Endothelial cell of hepatic sinusoid (primary cell): Measurements from ENCODE around the gene CAPN10.

Experiments
- in situ Hi-C: cut with HindIII; loops from 2 replicates; pipeline ENCODE4 v1.10.0; 2017; ENCODE audit warnings: low sequenced_read_pairs

CAPN10 gene

GRCh38 chr2:240622060-240622411, 35.5 kb downstream of the CAPN10 start:
- in situ Hi-C loops: no loop called here

GRCh38 chr2:240622531-240623235, 36.1 kb downstream of the CAPN10 start:
- in situ Hi-C loops: no loop called here

- in situ Hi-C loops: no loop called here
These were observed 37.0 kb downstream of the CAPN10 start for GRCh38 chr2:240623531-240624010.

GRCh38 chr2:240624011-240624949, 37.7 kb downstream of the CAPN10 start:
- in situ Hi-C loops: no loop called here

DNA sequence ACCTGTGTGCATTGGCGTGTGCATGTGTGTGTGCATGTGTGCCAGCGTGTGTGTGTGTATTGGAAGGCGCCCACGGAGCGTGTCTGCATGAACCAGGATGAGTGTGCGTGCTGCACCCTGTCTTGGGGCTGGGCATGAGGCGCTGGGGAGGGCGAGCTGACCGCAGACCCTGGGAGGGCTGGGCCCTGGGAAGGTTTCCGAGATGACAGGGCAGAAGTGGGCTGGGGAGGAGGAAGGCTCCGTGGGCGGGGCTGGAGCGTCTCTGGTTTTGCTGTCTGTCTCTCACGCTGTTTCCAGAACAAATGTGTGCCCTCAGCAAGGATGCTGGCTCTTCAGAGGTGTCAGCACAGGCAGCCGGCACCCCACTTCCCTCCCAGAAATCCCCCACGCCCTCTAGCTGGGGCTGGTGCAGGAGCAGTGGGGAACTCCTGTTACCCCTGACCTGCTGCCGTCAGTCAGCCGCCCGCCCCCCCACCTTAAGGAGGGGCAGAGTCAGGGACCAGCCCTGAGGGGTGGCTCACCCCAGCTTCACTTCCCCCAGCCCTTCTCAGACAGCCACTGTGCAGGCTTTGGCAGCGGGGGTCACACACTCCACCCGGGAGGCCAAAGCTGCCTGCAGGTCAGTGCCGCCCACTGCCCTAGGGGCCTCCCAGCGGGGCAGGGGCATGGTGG, 38.6 kb downstream of the CAPN10 start, which contains the start of gene GPR35:
GPR35 (plus strand) TSS at position 531 of the 672 bp plus-strand sequence. CDS start 4,473 bp downstream, outside the sequence.
- in situ Hi-C loops: no loop called here

DNA sequence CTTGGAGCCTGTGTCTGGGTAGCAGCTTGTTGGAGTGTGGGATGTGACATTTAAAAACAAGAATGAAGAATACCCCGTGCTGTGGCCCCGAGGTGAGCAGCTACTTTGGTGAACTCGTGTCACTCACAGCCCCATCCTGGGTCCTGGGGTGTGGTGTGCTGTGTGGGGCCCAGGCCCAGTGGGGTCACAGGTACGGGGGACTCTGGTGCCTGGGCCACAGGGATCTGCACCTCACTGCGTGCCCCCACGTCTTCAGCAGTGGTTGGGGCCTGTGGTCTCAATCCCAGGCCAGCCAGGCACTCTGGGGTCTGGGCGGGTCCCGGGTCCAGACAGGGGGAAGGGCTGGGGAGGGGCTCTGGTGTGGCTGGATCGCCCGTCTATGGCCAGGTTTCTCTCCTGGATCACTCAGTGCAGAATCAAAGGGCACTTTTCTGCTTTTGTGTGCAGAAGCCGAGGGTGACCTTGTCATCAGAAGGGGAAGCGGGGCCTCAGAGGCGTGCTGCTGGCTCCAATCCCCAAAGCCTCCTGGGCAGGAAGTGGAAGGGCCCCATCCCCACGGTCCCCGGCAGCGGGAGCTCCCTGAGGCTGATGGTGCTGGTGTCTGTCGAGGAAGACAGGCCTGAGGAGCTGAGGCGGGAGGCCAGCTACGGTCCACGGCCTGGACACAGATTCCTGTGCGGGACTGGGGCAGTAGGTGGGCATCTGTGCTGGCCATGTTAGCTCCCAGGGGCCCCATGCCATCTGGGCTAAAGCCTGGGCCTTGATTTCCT, 40.2 kb downstream of the CAPN10 start:
- in situ Hi-C loops: no loop called here

DNA sequence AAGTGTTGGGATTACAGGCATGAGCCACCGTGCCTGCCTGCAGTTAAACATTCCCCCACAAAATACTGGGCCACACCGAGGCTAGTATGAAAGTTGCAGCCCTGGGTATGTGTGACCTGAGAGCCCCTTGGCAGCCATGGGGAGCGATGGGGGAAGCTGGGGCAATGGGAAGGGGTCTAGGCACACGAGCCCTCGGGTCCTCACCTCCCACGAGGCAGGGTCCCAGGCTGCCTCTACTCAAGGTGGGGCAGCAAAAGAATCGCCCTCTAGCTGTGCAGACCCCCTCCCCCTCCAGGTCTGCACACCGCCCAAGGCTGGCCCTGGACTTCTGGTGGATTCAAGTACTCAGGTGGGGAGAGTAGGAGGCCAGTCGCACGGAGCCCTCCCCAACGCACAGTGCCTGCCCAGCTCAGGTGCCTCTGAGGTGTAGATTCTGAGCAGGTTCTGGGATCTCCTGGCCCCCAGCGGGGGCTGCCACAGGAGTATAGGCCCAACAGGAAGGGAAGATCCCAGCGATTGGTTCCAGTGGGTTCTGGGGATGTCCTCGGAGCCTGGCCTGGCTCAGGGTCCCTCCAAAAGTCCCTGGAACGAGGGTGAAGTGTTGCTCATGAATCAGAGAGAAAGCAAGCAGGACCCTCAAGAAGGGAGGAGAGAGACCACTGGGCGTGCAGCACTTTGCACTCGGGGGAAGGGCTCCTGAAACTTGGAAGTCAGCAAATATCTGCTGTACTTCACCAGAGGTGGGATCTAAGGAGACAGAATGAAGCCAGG, 41.4 kb downstream of the CAPN10 start:
- in situ Hi-C loops: no loop called here

DNA sequence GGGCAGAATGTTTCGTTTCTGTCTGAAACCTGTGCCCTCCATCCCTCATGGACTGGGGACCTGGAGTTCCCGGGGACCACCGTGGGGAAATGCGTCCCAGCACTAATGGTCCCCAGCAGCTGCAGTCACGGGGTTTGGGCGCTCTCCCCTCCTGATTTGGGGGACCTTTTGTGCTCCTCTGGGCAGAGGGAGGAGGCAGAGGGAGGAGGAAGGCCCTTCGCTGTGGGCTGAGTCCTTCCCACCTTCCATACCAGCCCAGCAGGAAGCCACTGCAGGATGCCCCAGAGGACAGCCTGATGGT, 41.9 kb downstream of the CAPN10 start:
- in situ Hi-C loops: no loop called here

GRCh38 chr2:240628808-240629618, 42.5 kb downstream of the CAPN10 start:
- in situ Hi-C loops: no loop called here

- in situ Hi-C loops: no loop called here
These were observed 43.1 kb downstream of the CAPN10 start for GRCh38 chr2:240629619-240629967.

DNA sequence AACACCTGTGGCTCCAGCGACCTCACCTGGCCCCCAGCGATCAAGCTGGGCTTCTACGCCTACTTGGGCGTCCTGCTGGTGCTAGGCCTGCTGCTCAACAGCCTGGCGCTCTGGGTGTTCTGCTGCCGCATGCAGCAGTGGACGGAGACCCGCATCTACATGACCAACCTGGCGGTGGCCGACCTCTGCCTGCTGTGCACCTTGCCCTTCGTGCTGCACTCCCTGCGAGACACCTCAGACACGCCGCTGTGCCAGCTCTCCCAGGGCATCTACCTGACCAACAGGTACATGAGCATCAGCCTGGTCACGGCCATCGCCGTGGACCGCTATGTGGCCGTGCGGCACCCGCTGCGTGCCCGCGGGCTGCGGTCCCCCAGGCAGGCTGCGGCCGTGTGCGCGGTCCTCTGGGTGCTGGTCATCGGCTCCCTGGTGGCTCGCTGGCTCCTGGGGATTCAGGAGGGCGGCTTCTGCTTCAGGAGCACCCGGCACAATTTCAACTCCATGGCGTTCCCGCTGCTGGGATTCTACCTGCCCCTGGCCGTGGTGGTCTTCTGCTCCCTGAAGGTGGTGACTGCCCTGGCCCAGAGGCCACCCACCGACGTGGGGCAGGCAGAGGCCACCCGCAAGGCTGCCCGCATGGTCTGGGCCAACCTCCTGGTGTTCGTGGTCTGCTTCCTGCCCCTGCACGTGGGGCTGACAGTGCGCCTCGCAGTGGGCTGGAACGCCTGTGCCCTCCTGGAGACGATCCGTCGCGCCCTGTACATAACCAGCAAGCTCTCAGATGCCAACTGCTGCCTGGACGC, 43.6 kb downstream of the CAPN10 start:
- in situ Hi-C loops: no loop called here

- in situ Hi-C loops: no loop called here
These were observed 44.4 kb downstream of the CAPN10 start for GRCh38 chr2:240630771-240631547.

- in situ Hi-C loops: no loop called here
These were observed 45.2 kb downstream of the CAPN10 start for GRCh38 chr2:240631548-240632305.

- in situ Hi-C loops: no loop called here
These were observed 45.8 kb downstream of the CAPN10 start for GRCh38 chr2:240632306-240632721.

DNA sequence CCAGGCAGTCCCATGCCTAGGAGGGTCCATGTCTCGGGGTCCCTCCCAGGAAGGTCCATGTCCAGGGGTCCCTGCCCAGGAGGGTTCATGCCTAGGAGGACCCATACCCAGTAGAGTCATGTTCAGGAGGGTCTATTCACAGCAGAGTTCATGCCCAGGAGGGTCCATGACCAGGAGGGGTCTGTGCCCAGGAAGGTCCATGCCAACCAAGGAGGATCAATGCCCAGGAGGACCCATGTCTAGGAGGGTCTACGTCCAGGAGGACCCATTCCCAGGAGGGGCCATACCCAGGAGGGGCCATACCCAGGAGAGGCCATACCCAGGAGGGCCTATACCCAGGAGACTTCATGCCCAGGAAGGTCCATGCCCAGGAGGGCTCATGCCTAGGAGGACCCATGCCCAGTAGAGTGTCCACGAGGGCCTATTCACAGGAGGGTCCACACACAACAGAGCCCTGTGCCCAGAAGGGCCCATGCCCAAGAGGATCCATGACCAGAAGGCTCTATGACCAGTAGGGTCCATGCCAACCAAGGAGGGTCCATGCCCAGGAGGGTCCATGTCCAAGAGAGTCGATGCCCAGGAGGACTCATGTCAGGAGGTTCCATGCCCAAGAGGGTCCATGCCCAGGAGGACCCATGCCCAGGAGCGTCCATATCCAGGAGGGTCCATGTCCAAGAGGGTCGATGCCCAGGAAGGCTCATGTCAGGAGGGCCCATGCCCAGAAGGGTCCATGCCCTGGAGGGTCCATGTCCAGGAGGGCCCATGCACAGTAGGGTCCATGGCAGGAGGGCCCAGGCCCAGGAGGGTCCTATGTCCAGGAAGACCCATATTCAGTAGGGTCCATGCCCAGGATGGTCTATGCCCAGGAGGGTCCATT, 48.8 kb downstream of the CAPN10 start:
- in situ Hi-C loops: no loop called here

GRCh38 chr2:240635998-240636547, 49.5 kb downstream of the CAPN10 start:
- in situ Hi-C loops: no loop called here
